HCT116 (cell line): ENCODE results near the gene EIF2B5. TPM values are rescaled to one million over a fixed set of nuclear protein-coding genes. Genes with fewer than 3 reads are reported as not detected.

Source experiments
- ATF3 ChIP-seq: IDR thresholded peaks from 2 replicates; pipeline ENCODE4 v1.6.1; 2012
- EGR1 ChIP-seq: IDR thresholded peaks from 2 replicates; pipeline ENCODE4 v1.6.1; 2012; ENCODE audit warnings: low read depth
- ELF1 ChIP-seq: IDR thresholded peaks from 2 replicates; pipeline ENCODE4 v1.6.1; 2012; ENCODE audit warnings: low read depth, borderline replicate concordance
- EZH2 ChIP-seq: fragments of 200-600 bp; sonication (generic); IDR thresholded peaks from 2 replicates; pipeline ENCODE4 v1.6.1; 2017; ENCODE audit warnings: antibody characterized with exemption, mixed run types
- EZH2phosphoT487 ChIP-seq: fragments of 200-600 bp; IDR thresholded peaks from 2 replicates; pipeline ENCODE4 v1.6.1; 2018; ENCODE audit warnings: antibody characterized with exemption, borderline replicate concordance
- FOSL1 ChIP-seq: IDR thresholded peaks from 2 replicates; pipeline ENCODE4 v1.6.1; 2012; ENCODE audit warnings: low read depth
- MAX ChIP-seq: IDR thresholded peaks from 2 replicates; pipeline ENCODE4 v1.6.1; 2012
- POLR2A ChIP-seq: IDR thresholded peaks from 2 replicates; pipeline ENCODE4 v1.7.0; 2011; ENCODE audit warnings: borderline replicate concordance; ENCODE audit not compliant: insufficient read depth, insufficient read length; ENCODE audit errors: extremely low read depth
- RAD21 ChIP-seq: IDR thresholded peaks from 2 replicates; pipeline ENCODE4 v1.6.1; 2012; ENCODE audit warnings: low read depth, mild to moderate bottlenecking
- SIN3A ChIP-seq: IDR thresholded peaks from 2 replicates; pipeline ENCODE4 v1.6.1; 2012; ENCODE audit warnings: low read depth
- SRF ChIP-seq: IDR thresholded peaks from 2 replicates; pipeline ENCODE4 v1.6.1; 2012; ENCODE audit warnings: low read depth
- YY1 ChIP-seq: IDR thresholded peaks from 2 replicates; pipeline ENCODE4 v1.6.1; 2011; ENCODE audit warnings: low read length, low read depth, moderate library complexity, mild to moderate bottlenecking; ENCODE audit not compliant: insufficient replicate concordance; ENCODE audit errors: extremely low read depth
- ZBTB33 ChIP-seq: IDR thresholded peaks from 2 replicates; pipeline ENCODE4 v1.6.1; 2011; ENCODE audit warnings: mild to moderate bottlenecking, low read length, moderate library complexity; ENCODE audit not compliant: insufficient replicate concordance; ENCODE audit errors: extremely low read depth
- ZFX ChIP-seq: fragments of 450-650 bp; IDR thresholded peaks from 2 replicates; pipeline ENCODE4 v1.6.1; 2017
- ZNF274 ChIP-seq: fragments of 200-500 bp; sonication (Bioruptor generic); IDR thresholded peaks from 2 replicates; pipeline ENCODE4 v1.6.1; 2014; ENCODE audit warnings: mild to moderate bottlenecking, low read depth, low read length, inconsistent platforms
- total RNA-seq: library from RNA; stranded (reverse); gene quantifications from one replicate; pipeline ENCODE4 v1.2.1, GENCODE V29; 2021; ENCODE audit not compliant: unreplicated experiment

The EIF2B5 gene
- total RNA-seq, 1 experiment from 2014 or later: 50.3 TPM

- TF ChIP-seq YY1: no peak
- no peak for TF ChIP-seq ELF1
- no peak for TF ChIP-seq ATF3
- TF ChIP-seq POLR2A: peak; percentile 49
- TF ChIP-seq FOSL1: no peak
- peak; percentile 93 for TF ChIP-seq ZFX
- TF ChIP-seq MAX: peak; percentile 52; the same call in 1 of the 2 replicates
- no peak for TF ChIP-seq ZBTB33
- TF ChIP-seq EZH2phosphoT487: no peak
- TF ChIP-seq ZNF274: no peak
- no peak for TF ChIP-seq EGR1
- TF ChIP-seq SRF: no peak
- TF ChIP-seq EZH2: no peak
- no peak; the same call in 1 of the 2 replicates for TF ChIP-seq SIN3A
- no peak for TF ChIP-seq RAD21
Observed at GRCh38 chr3:184154885-184155643, 19.9 kb downstream of the EIF2B5 start, which contains the start of gene DVL3 (continued).
